ENCODE measurements around the gene DHRS3.

- TF ChIP-seq POLR2AphosphoS5 (IDR thresholded peaks at IDR 0.05; ENCODE audit: low read depth, low read length) = no peak
- TF ChIP-seq TAF1 (IDR thresholded peaks at IDR 0.05; ENCODE audit: borderline replicate concordance, insufficient read depth, low read length) = no peak
- no peak for TF ChIP-seq SIN3A (IDR thresholded peaks at IDR 0.05; ENCODE audit: borderline replicate concordance, insufficient read depth, low read length)
- no peak for TF ChIP-seq REST (IDR thresholded peaks at IDR 0.05; ENCODE audit: insufficient read depth in 1 of 2, low read depth in 2 of 2, low read length in 2 of 2)
These were observed 88.3 kb downstream of the DHRS3 start for GRCh38 chr1:12529640-12530174.
